ENCODE data around the gene TYW5.
"Not testable (repeated sequence)": the region's sequence is repeated elsewhere in the genome, so short reads cannot be mapped to it uniquely, and the experiment has no call there.

Gene TYW5

DNA sequence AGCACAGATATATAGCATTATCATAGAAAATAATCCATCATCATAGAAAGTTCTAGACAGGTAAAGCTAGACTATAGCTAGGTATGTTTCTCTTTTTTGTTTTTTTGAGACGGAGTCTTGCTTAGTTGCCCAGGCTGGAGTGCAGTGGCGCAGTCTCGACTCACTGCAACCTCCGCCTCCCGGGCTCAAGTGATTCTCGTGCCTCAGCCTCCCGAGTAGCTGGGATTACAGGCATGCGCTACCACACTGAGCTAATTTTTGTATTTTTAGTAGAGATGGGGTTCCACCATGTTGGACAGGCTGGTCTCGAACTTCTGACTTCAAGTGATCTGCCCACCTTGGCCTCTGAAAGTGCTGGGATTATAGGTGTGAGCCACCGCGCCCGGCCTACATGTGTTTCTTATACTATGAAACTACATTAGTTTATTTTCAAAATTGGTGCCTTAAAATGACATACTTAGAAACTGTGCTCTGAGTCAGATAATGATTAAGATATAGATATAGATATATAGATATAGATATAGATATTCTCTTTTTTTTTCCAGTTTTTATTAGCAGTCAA is 42.7 kb downstream of the TYW5 start:
- not testable (repeated sequence) for DNase-seq

DNA sequence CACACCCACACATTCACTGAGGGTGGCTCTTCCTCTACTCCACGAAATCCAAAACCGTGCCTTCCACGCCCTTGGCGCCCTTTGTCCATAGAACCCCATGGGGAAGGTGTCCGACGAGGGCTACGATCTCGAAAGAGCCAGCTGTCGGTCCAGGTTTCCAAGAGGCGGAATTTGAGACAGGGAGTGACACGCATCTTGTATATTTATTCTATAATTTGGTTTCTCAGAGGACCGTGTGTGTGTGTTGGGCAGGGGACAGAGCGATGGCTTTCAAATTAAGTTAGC is 43.5 kb downstream of the TYW5 start:
- DNase-seq, result no peak

DNA sequence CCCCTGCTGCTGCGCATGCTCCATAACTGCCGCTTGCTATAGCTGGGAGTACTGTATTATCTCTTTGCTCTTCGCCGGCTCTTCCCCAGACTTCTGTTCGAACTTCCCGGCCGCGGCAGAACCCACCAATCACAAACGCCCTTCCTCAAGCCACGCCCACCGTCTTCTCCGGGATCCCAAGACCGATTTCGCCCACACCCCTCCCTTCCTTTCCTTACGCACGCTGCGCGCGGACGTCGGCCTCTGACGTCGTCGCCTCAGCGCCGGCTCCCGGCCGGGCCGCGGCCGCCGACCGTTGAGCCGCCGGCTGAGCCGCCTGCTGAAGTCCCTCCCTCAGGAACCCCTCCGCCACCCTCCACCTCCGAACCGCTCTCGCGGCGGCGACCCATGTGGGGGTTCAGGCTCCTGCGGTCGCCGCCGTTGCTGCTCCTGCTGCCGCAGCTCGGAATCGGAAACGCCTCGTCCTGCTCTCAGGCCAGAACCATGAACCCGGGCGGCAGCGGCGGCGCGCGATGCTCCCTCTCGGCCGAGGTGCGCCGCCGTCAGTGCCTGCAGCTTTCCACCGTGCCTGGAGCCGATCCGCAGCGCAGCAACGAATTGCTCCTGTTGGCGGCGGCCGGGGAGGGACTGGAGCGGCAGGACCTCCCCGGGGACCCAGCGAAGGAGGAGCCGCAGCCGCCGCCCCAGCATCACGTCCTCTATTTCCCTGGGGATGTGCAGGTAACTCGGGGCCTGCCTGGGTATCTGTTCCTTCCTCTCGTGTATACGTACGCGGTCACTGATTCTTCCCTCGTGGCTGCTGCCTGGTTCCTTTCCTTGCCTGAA is 44.0 kb downstream of the TYW5 start, which contains the start of gene C2orf69:
TSS of gene C2orf69 (plus strand) at position 242 of the 825 bp plus-strand sequence. CDS start at position 388, 146 bp downstream.
- DNase-seq, result peak; percentile 94

DNA sequence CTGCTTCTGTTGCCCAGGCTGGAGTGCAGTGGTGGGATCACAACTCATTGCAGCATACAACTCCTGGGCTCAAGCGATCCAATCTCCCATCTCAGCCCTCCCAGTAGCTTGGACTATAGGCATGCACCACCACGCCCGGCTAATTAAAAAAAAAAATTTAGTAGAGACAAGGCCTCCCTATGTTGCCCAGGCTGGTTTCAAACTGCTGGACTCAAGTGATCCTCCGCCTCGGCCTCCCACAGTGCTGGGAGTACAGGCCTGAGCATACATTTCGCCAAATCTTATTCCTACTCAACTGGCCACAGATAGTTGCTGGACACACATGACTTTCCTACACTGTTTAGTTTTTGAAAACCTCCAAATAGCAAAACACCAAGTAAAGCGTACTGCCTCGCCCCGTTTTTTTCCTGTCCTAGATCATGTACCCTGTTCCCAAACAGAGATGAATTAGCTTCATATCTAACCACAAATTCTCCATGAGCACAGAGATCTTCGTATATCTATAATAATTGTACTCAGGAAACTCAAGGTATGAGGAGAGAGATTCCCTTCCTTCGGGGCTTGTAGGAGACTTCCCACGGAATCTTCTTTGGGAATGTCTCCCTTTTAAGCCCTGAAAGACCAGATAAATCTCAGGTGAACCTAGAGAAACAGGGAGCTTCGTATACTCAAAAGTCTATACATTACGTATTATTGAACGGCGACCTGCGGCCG is 44.8 kb downstream of the TYW5 start:
- DNase-seq, result no peak

DNA sequence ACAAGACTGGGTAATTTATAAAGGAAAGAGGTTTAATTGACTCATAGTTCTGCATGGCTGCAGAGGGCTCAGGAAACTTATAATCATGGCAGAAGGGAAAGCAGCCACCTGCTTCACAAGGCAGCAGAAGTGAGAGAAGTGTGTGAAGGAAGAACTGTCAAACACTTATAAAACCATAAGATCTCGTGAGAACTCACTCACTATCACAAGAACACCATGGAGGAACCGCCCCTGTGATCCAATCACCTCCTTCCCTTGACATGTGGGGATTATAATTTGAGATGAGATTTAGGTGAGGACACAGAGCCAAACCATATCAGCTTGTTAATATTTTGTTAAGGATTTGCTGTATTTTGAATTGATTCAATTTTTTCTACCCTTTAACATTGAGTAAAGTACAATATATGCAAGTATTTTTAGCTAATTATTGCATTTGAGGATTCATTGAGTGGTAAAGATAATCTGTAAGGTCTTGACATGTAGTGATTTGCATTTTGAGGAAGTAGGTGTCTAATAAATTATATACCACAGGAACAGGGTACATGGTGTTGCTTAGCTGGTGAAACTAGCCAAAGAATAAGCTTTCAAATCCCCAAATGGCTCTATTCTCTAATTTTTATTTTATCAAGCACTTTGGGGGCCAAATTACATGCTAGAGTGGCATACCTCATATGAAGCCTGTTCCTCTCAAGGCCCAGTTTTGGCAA is 48.1 kb downstream of the TYW5 start:
- DNase-seq, result no peak

DNA sequence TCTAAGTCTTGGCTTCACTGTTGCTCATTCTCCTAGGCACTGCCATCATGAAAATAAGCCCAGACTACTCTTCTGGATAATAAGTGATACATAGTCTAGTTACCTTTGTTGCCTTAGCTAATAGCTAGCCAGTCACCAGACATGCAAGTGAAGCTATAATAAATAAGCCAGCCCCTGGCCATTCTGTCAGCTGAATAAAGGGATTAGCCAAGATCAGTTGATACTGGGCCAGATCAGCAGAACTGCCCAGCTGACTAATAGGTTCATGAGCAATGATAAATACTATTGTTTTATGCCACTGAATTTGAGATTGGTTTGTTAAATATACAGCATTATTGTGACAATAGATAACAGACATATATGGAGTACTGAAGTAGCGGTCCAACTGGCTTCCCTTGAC is 52.2 kb downstream of the TYW5 start:
- no peak for DNase-seq

DNA sequence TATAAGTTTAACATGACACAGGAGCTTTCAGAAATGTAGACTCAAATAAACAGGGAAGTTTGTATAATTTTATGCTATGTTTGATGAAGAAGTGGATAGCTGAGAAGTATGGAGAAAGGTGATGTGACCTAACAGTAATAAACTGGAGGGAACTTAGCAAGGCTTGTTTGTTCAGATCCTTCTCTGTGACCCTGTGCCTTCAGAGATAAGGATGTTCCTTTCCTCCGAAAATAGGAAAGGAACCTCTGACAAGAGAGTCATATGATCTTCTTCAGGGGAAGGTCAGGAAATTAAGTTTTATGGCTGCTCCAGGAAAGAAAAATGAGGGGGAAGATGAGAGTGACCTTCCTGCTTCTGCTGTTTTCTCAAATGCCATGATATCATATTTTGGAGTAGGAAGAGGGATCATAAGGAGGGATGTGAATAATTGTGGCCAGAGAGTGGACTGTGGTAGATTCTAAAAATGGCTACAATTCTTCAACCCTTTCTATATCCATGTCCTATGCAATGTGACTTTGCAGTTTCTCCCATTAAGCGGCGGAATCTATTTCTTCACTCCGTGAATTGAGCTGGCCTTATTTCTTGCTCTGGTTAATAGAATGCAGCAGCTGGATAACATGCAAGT is 52.7 kb downstream of the TYW5 start:
- DNase-seq, result no peak

DNA sequence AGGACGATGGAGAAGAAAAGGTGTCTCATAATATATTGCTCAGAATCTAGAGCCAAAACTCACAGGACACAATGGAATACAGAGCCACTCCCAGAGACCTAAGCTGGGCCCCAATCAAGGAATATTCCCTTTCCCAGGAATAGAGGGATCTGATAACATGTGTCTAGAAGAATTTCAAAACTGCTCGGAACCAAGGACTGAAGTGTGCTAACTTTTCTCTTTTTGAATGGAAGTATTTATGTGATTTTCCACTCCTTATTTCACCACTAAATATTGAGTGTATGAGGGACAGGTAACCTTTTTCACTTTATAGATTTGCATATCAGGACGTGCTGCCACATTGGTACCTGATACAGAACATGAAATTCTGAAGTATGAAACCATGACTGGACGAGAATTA is 53.3 kb downstream of the TYW5 start:
- DNase-seq, result no peak

DNA sequence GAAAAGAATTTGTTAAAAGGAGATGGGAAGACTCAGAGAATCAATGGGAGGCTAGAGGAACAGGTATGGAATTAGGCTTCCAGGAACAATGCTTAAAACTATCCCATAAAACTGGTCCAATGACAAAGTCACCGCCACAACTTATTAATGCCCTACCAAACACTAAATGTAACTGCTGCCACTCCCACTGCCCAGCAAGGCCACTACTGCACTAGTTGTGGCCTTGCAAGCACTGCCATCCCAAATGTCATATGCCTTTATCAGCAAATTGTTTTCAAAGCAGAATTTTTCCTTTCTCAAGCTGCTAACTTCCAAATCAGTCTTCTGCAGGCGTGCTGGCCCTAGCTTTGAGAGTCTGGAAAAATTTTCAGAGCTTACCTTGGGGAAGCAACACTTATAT is 58.7 kb downstream of the TYW5 start:
- DNase-seq, result no peak

DNA sequence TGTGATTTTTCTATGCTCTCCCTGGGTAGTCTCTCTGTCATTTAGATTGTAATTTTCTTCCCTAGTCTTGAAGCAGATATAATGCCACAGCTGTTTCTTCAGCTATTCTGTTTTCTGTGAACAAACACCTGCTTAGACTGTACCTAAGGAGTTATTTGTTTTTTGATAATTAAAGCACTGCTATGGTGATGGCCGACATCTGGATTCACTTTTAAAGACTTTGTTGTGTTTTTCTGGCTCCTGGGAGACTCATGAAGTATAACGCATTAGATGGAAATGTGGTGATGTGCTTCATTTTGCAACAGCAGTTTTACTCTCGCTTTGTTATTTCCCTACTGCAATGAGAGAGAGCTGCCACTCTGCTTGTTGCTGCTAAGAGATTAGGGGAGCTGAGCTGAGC is 59.9 kb downstream of the TYW5 start:
- DNase-seq, result no peak

DNA sequence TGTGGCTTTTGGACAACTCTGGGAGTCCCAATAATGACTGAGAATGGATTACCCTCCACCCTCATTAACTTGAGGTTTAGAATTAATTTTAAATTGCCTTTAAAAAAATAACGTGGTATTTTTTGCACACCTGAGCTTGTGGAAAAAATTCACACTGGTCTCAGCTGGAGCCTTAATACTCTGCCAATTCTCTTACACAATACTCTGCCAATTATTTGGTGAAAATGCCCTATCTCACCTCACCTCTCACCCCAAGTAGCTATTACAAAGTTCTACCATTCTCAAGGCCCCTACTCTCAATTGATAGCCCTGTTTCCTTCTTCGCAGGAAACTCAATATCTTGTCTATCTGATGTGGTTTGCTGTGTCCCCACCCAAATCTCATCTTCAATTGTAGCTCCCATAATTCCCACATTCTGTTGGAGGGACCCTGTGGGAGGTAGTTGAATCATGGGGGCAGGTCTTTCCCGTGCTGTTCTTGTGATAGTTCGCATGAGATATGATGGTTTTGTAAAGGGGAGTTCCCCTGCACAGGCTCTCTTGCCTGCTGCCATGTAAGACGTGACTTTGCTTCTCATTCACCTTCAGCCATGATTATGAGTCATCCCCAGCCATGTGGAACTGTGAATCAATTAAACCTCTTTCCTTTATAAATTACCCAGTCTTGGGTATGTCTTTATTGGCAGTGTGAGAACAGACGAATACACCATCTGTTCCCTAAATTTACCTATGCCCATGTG is 71.6 kb downstream of the TYW5 start:
- DNase-seq, result no peak

DNA sequence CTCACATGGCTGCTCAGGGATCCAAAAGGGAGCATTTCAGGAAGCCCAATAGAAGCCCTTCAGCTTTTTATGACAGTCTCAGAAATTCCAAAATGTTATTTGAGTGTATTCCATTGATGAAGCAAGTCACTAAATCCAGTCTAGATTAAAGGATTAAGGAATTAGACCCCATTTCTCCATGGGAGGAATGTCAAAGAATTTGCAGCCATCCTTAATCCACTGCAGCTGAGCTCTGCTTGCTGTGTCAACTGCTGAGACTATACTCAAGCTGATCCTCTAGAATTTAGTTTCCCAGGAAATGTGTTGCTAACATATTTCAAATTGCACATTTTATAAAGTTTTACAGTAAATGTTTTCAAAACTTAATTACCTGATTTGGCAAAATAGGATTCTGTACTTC is 72.6 kb downstream of the TYW5 start:
- DNase-seq, result no peak

All from SHP77 treated with DMSO at 0.1 percent for 48 hours (cell line).